Stimulated activated naive CD8-positive, alpha-beta T cell treated with anti-CD3 and anti-CD28 coated beads, Interleukin-15, Interleukin-2, amounts not matched to agents 100 U/mL and 50 U/mL, for 24 hours (primary cell): ENCODE results near the gene PINK1.

ENCODE experiments used
- ATAC-seq: fragments of 150-1000 bp; cut with Tn5 transposase; one replicate; pipeline ENCODE4 v1.10.0; 2021
- DNase-seq: peaks from one replicate; pipeline ENCODE4 v3.0.0; 2021

PINK1 gene

GRCh38 chr1:20682571-20683236 lies 49.4 kb downstream of the PINK1 start:
- DNase-seq (no peak), ATAC-seq (no peak)

GRCh38 chr1:20683614-20684013 lies 50.4 kb downstream of the PINK1 start:
- ATAC-seq (no peak), DNase-seq (no peak)

GRCh38 chr1:20684050-20684620 lies 50.9 kb downstream of the PINK1 start:
- ATAC-seq (no peak), DNase-seq (no peak)

GRCh38 chr1:20684651-20685050 lies 51.4 kb downstream of the PINK1 start:
- ATAC-seq (no peak), DNase-seq (no peak)

- no peak for ATAC-seq
- no peak for DNase-seq
Observed at GRCh38 chr1:20685099-20685662, 51.9 kb downstream of the PINK1 start.

- DNase-seq: no peak
- no peak for ATAC-seq
Observed at GRCh38 chr1:20685741-20686140, 52.5 kb downstream of the PINK1 start.

GRCh38 chr1:20686883-20687725 lies 53.8 kb downstream of the PINK1 start:
- DNase-seq: no peak
- ATAC-seq: no peak

GRCh38 chr1:20689645-20690056 lies 56.4 kb downstream of the PINK1 start:
- ATAC-seq (no peak), DNase-seq (no peak)

- DNase-seq (no peak), ATAC-seq (no peak)
Observed at GRCh38 chr1:20691872-20692271, 58.6 kb downstream of the PINK1 start.

- ATAC-seq: no peak
- DNase-seq: no peak
Observed at GRCh38 chr1:20693623-20694022, 60.4 kb downstream of the PINK1 start.

- no peak for DNase-seq
- no peak for ATAC-seq
Observed at GRCh38 chr1:20695515-20695914, 62.3 kb downstream of the PINK1 start.

- ATAC-seq (peak; percentile 87), DNase-seq (peak; percentile 80)
Observed at GRCh38 chr1:20696397-20697333, 63.4 kb downstream of the PINK1 start.

- DNase-seq: no peak
- no peak for ATAC-seq
Observed at GRCh38 chr1:20697563-20697962, 64.3 kb downstream of the PINK1 start.

GRCh38 chr1:20698195-20698910 lies 65.1 kb downstream of the PINK1 start:
- DNase-seq: no peak

GRCh38 chr1:20699558-20699957 lies 66.3 kb downstream of the PINK1 start:
- no peak for ATAC-seq
- DNase-seq: no peak

More at GRCh38 chr1:20698195-20698910, 65.1 kb downstream of the PINK1 start:
- no peak for ATAC-seq

- no peak for DNase-seq
- no peak for ATAC-seq
Observed at GRCh38 chr1:20700636-20701215, 67.5 kb downstream of the PINK1 start.
